SK-N-SH (cell line): Measurements from ENCODE around the gene ACTL8. TPM values are rescaled to one million over a fixed set of nuclear protein-coding genes. Genes with fewer than 3 reads are reported as not detected.
A peak's percentile ranks its signal among the peaks of the same experiment; 100 is the strongest.

Experiments
- CTCF ChIA-PET: fragments of 300-600, 350-600 bp; formaldehyde crosslinking; extraction: SDS; loops from one replicate; lab custom pipeline; 2021; lab: Yijun Ruan, JAX
- POLR2A ChIA-PET: fragments of 350-600 bp; sonication (Branson Sonifier 250); formaldehyde crosslinking; extraction: SDS; loops from one replicate; lab custom pipeline; 2020; ENCODE audit warnings: antibody characterized with exemption, inconsistent platforms; lab: Yijun Ruan, JAX
- DNase-seq: peaks from one replicate; pipeline ENCODE4 v3.0.0; 2012
- H2AFZ ChIP-seq: fragments of 200-600 bp; sonication (generic); 2 replicates; pipeline ENCODE4 v1.8.1; 2016; ENCODE audit warnings: antibody characterized with exemption, mild to moderate bottlenecking, low read depth
- H3F3A ChIP-seq: fragments of 200-600 bp; sonication (generic); replicated peaks from 2 replicates; pipeline ENCODE3; 2016; ENCODE audit warnings: antibody characterized with exemption, mild to moderate bottlenecking; ENCODE audit not compliant: insufficient read depth
- H3K27ac ChIP-seq, 2 experiments: fragments of 200-500 bp in 1 of 2; fragments of 200-600 bp in 1 of 2; sonication (Bioruptor generic) in 1 of 2; sonication (generic), shearing (Covaris generic) in 1 of 2; 2 replicates each; pipeline versions ENCODE4 v1.5.1 to v1.6.1; 2014 to 2016; ENCODE audit warnings: low read depth in 2 of 2, inconsistent platforms in 1 of 2, low read length in 1 of 2, mild to moderate bottlenecking in 1 of 2, mixed read lengths in 1 of 2
- H3K27me3 ChIP-seq: fragments of 200-600 bp; sonication (generic), shearing (Covaris generic); 2 replicates; pipeline ENCODE4 v1.6.1; 2016; ENCODE audit warnings: mixed run types; ENCODE audit not compliant: insufficient read depth
- H3K36me3 ChIP-seq, 2 experiments: fragments of 200-500 bp in 1 of 2; fragments of 200-600 bp in 1 of 2; sonication (Bioruptor generic) in 1 of 2; sonication (generic) in 1 of 2; replicated peaks in 1 of 2; 2 replicates each; pipeline versions ENCODE3 to v1.5.1; 2014 to 2016; ENCODE audit warnings: low read length in 1 of 2, mild to moderate bottlenecking in 1 of 2; ENCODE audit not compliant: insufficient read depth in 2 of 2, control insufficient read depth in 1 of 2
- H3K4me1 ChIP-seq, 2 experiments: fragments of 200-500 bp in 1 of 2; fragments of 200-600 bp in 1 of 2; sonication (Bioruptor generic) in 1 of 2; sonication (generic), shearing (Covaris generic) in 1 of 2; 2 replicates each; pipeline versions ENCODE4 v1.5.1 to v1.6.1; 2014 to 2016; ENCODE audit warnings: low read depth in 1 of 2, low read length in 1 of 2, mixed run types in 1 of 2; ENCODE audit not compliant: insufficient read depth in 2 of 2, control insufficient read depth in 1 of 2
- H3K4me2 ChIP-seq: fragments of 200-600 bp; sonication (generic), shearing (Covaris generic); 2 replicates; pipeline ENCODE4 v1.6.1; 2017; ENCODE audit warnings: mixed run types
- H3K4me3 ChIP-seq, 2 experiments: fragments of 200-500 bp in 1 of 2; fragments of 200-600 bp in 1 of 2; sonication (Bioruptor generic) in 1 of 2; sonication (generic), shearing (Covaris generic) in 1 of 2; 2 replicates each; pipeline versions ENCODE4 v1.5.1 to v1.8.1; 2014 to 2016; ENCODE audit warnings: low read depth in 2 of 2, inconsistent platforms in 1 of 2, low read length in 1 of 2, mild to moderate bottlenecking in 1 of 2, mixed read lengths in 1 of 2, moderate library complexity in 1 of 2
- H3K79me2 ChIP-seq: fragments of 200-600 bp; sonication (generic); 2 replicates; pipeline ENCODE4 v1.8.1; 2017; ENCODE audit warnings: mild to moderate bottlenecking; ENCODE audit not compliant: insufficient read depth
- H3K9ac ChIP-seq: fragments of 200-600 bp; sonication (generic); 2 replicates; pipeline ENCODE4 v1.6.1; 2017; ENCODE audit warnings: mixed run types
- H3K9me2 ChIP-seq: fragments of 200-600 bp; sonication (generic); 2 replicates; pipeline ENCODE4 v1.6.1; 2017; ENCODE audit warnings: mixed run types
- H3K9me3 ChIP-seq: fragments of 200-600 bp; sonication (generic); 2 replicates; pipeline ENCODE4 v1.6.1; 2017; ENCODE audit warnings: mixed run types, mild to moderate bottlenecking, moderate library complexity
- H4K20me1 ChIP-seq: fragments of 200-600 bp; sonication (generic); 2 replicates; pipeline ENCODE4 v1.6.1; 2017; ENCODE audit warnings: mild to moderate bottlenecking, mixed run types; ENCODE audit not compliant: insufficient read depth
- ELF1 ChIP-seq: IDR thresholded peaks from 2 replicates; pipeline ENCODE4 v1.4.0; 2012
- FOXJ3 ChIP-seq: sonication (generic); formaldehyde crosslinking; IDR thresholded peaks from 2 replicates; pipeline ENCODE4 v1.5.1; 2020; ENCODE audit warnings: mild to moderate bottlenecking, missing genetic modification reagents
- GATA2 ChIP-seq: sonication (generic); formaldehyde crosslinking; IDR thresholded peaks from 2 replicates; pipeline ENCODE4 v1.5.0; 2020; ENCODE audit warnings: mild to moderate bottlenecking, missing genetic modification reagents
- JUND ChIP-seq: IDR thresholded peaks from 2 replicates; pipeline ENCODE4 v1.4.0; 2012
- MAX ChIP-seq: IDR thresholded peaks from 2 replicates; pipeline ENCODE4 v1.4.0; 2012; ENCODE audit warnings: low read depth
- NFIC ChIP-seq: IDR thresholded peaks from 2 replicates; pipeline ENCODE4 v1.4.0; 2012; ENCODE audit warnings: borderline replicate concordance
- REST ChIP-seq: IDR thresholded peaks from 2 replicates; pipeline ENCODE4 v1.6.1; 2012; ENCODE audit warnings: mild to moderate bottlenecking, low read depth, low read length, moderate library complexity
- TCF12 ChIP-seq: IDR thresholded peaks from 2 replicates; pipeline ENCODE4 v1.4.0; 2012
- USF1 ChIP-seq: IDR thresholded peaks from 2 replicates; pipeline ENCODE4 v1.4.0; 2012; ENCODE audit warnings: low read depth, borderline replicate concordance
- USF2 ChIP-seq: fragments of 150-350 bp; IDR thresholded peaks from 2 replicates; pipeline ENCODE4 v1.6.1; 2017; ENCODE audit warnings: antibody characterized with exemption, low read length, low read depth, borderline replicate concordance
- YY1 ChIP-seq: IDR thresholded peaks from 2 replicates; pipeline ENCODE4 v1.4.0; 2012; ENCODE audit warnings: low read depth, mild to moderate bottlenecking
- ZBTB33 ChIP-seq: IDR thresholded peaks from 2 replicates; pipeline ENCODE4 v1.4.0; 2012; ENCODE audit warnings: low read depth, borderline replicate concordance
- WGBS: methylation state at CpG from one replicate; pipeline ENCODE4 v1.1.6; 2017; ENCODE audit warnings: low lambda C conversion rate; 5-methylcytosine and 5-hydroxymethylcytosine counted together
- polyA plus RNA-seq, 3 experiments: library from polyadenylated mRNA; depleted of rRNA; stranded (reverse); fragments of >200 nt; gene quantifications; 2 replicates each; pipeline ENCODE4 v1.2.3, GENCODE V29; 2012

The ACTL8 gene
- polyA plus RNA-seq, 1 of the 3 experiments (the other 2 are of a cell fraction), result 0.05 TPM

GRCh38 chr1:17865912-17866739 is 111.0 kb downstream of the ACTL8 start (continued):
- TF ChIP-seq REST (0 out of 2 replicates have a peak, but pooled peaks have one; percentile 11), MAX (peak; percentile 67; the same call in 1 of the 2 replicates), YY1 (peak; percentile 76), NFIC (peak; percentile 66; the same call in 1 of the 2 replicates), TCF12 (peak; percentile 76), GATA2 (CRISPR knock-in tag) (no peak), ZBTB33 (0 out of 2 replicates have a peak, but pooled peaks have one; percentile 15), ELF1 (peak; percentile 47)

GRCh38 chr1:17866740-17867029 is 111.6 kb downstream of the ACTL8 start:
- H3K4me2 ChIP-seq, result peak overlapping the region; percentile 72; the same call in 1 of the 2 replicates
- whole genome bisulfite sequencing, result 63% methylated on average over 3 of the region's 3 CpGs
- POLR2A ChIA-PET, result no interaction called here
- TF ChIP-seq JUND (no peak), USF2 (no peak), FOXJ3 (CRISPR knock-in tag) (no peak), USF1 (no peak), ZBTB33 (no peak), REST (no peak; the same call in 1 of the 2 replicates), MAX (no peak)

More at GRCh38 chr1:17866740-17867029, 111.6 kb downstream of the ACTL8 start:
- Histone ChIP-seq H3K9me2 (no peaks in the 10 kb centered on the region), H3K27ac (peak overlapping the region in 1 of 2 experiments; percentile 79; a peak in 2 of 4 replicates), H3K4me3 (no peak overlapping the region), H3K79me2 (no peaks in the 10 kb centered on the region), H3K36me3 (no peaks in the 10 kb centered on the region), H2AFZ (0 out of 2 replicates have a peak overlapping the region, but pooled peaks have one; percentile 89), H3F3A (peaks cover 19% of the 10 kb centered on the region), H3K9me3 (no peaks in the 10 kb centered on the region), H3K27me3 (no peaks in the 10 kb centered on the region), H3K4me1 (peaks cover 3 to 16% of the 10 kb centered on the region in 2 experiments; a peak in 3 of 4 replicates), H3K9ac (no peak overlapping the region; the same call in 1 of the 2 replicates), H4K20me1 (no peaks in the 10 kb centered on the region)
- no peak for DNase-seq
- CTCF ChIA-PET, result no interaction called here
